GF-D8 (cell line): ENCODE measurements around the gene CCT8L2.
"Not testable (repeated sequence)": the region's sequence is repeated elsewhere in the genome, so short reads cannot be mapped to it uniquely, and the experiment has no call there.

Experiments used
- DNase-seq: peaks from one replicate; lab custom pipeline; 2025; lab: John Stamatoyannopoulos, UW

CCT8L2 gene

DNA sequence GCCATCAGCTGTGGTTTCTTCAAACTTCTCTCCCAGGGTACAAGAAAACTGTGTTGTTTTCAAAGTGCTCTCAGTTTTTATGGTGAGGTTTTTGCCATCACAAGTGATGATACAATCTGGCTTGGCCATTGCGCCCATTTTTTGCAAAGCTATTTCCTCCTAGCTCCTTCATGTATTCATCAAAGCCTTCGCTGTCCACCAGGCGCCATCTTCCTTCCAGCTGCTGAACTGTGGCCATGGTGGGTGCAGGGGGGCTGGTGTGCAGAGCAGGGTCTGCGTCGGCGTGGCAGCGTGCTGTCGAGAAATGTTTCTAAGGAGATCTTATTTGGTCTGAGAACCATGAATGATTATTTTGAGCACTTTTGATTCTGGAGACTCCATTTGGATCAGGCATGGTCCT is 2.6 kb upstream of the CCT8L2 start:
- not testable (repeated sequence) for DNase-seq

DNA sequence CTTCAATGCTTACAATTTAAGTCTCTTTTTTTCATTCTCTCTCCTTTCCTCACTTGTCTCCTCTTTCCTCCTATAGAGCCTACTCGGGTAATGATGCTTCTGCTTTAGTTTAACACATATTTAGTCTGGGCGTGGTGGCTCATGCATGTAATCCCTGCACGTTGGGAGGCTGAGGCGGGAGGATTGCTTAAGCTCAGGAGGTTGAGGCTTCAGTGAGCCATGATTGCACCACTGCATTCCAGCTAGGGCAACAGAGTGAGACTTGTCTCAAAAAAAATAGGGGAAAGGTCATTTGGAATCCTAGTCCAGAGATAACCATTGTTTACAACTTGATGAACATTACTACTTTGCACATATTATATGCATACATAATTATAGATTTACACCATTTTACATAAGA is 1.4 kb upstream of the CCT8L2 start:
- no peak for DNase-seq

DNA sequence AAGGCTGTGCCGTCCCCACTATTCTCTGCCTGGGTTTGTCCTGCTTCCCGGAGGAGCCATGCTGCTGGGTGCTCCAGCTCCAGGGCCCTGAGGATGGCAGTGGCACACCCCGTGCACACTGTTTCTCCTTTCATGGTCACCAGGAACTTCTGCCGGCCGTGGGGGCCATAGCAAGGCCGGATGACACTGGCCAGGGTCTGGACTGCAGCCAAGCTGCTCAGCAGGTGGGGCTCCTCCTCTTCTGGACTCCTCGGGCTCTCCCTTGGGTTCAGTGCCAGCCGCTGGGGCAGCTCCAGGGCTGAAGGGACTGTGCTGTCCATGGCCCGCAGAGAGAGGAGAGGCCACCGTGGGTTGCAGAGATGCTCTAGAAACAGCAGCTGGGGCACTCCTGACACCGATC is 379 bp downstream of the CCT8L2 start:
- DNase-seq, result not testable (repeated sequence)

DNA sequence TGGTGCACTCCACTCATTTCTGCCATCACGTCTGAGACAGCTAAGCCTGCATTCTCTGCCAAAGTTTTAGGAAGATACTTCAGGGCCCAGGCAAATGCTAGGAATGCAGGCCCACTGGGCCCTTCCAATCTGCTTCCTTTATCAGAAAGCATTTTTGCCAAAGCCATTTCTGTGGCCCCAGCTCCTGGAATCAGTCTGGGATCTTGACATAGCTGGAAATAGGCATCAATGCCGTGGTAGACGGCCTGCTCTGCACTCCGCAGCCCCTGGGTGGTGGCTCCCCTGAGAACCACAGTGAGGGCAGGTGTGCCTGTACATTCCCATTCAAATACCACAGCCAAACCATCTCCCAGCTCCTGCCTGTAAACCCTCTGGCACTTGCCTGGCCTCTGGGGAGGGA is 1.5 kb downstream of the CCT8L2 start:
- DNase-seq, result not testable (repeated sequence)

DNA sequence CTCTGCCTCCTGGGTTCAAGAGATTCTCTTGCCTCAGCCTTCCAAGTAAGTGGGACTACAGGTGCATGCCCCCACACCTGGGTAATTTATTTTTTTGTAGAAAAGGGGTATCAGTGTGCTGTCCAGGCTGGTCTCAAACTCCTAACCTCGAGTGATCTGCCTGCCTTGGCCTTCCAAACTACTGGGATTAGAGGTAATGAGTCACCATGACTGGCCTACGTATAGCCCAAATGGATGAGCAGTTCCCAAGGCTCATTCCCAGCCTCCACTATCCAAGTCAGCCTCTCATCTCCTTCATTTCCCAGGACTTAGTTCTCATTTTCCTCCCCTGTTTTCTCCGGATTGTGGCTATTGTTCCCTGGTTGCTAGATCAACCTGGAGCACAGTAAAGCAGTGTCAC is 5.6 kb downstream of the CCT8L2 start:
- DNase-seq, result no peak

DNA sequence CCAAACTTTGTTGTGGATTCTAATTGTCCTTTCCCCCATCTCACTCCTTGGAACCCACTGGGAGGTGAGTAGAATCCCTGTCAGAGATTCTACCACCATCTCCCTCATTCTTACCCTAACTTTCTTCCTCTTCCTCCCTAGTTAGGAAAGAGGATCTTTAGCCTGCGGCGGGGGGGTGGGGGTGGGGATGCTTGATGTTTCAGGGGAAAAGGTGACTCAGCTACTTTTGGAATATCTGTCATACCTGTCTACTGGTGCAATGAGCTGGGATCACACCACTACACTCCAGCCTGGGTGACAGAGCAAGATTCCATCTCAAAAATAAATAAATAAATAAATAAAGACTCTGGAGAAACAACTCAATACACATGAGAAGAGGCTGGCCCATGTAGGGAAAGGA is 6.4 kb downstream of the CCT8L2 start:
- no peak for DNase-seq

DNA sequence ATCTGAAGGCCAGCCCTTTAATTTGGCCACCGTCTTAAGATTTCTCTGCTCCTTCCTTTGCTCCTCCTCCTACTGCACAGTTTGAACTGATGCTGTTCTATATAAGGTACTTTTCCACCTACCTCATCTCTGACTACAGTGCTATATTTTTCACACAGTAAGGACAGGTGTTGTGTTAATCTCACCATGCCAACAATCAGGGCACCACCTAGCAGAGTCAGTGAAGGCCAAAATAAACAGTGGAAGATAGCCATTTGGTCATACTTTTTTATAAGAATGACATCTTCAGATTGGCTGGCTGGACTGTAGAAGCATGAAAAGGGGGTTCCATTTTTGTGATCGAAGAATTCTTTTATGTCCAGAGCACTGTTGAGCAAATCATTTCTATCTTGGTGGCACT is 11.7 kb downstream of the CCT8L2 start:
- DNase-seq, result not testable (repeated sequence)

DNA sequence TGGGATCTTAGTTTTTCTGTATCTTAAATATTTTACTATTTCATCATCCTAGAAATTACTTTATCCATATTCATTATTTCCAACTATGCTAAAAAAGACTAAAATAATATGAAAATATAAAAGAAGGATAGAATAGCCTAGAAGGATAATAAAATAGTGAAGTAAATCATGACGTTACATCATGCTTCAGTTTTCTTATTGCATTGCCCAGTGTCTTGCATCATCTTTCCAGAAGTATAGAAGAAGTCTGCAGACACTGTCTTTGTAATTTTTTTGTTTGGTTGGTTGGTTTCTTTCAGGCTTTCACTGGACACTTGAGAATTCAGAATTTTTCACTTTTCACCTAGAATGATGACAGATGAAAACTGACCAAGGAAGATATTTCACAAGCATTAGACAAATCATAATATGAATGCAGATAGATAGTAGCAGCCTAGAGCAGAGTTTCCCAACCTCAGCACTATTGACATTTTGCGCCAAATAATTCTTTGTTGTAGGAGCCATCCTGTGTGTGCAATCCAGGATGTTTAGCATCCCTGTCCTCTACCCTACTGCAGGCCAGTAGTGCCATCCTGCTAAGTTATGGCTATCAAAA is 23.3 kb downstream of the CCT8L2 start:
- not testable (repeated sequence) for DNase-seq

DNA sequence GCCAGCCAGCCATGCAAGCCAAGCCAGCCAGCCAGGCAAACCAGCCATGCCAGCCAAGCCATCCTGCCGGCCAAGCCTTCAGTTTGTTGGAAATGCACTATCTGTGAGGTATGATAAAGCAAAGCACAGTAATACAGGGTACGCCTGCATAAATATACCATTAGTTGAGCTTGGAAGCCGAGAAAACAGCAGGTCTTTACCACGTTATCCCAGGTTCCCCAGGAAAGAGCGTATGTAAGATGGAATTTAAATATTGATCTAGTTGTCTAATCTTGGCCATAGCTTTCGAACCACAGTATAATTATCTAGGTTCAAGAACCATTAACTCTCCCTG is 24.2 kb downstream of the CCT8L2 start:
- no peak for DNase-seq

DNA sequence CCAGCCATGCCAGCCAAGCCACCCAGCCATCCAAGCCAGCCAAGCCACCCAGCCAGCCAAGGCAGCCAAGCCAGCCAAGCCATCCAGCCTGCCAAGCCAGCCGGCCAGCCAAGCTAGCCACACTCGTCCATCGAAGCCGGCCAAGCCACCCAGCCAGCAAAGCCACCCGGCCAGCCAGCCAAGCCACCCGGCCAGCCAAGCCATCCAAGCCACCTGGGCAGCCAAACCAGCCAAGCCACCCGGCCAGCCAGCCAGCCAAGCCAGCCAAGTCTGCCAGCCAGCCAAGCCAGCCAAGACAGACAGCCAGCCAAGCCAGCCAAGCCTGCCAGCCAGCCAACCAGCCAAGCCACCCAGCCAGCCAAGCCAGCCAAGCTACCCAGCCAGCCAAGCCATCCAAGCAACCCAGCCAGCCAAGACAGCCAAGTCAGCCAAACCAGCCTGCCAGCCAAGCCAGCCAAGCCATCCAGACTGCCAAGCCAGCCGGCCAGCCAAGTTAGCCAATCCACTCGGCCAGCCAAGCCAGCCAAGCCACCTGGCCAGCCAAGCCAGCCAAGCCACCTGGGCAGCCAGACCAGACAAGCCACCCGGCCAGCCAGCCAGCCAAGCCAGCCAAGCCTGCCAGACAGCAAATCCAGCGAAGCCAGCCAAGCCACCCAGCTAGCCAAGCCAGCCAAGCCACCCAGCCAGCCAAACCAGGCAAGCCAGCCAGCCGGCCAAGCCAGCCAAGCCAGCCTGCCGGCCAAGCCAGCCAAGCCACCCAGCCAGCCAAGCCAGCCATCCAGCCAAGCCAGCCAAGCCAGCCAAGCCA is 24.8 kb downstream of the CCT8L2 start:
- DNase-seq, result not testable (repeated sequence)

DNA sequence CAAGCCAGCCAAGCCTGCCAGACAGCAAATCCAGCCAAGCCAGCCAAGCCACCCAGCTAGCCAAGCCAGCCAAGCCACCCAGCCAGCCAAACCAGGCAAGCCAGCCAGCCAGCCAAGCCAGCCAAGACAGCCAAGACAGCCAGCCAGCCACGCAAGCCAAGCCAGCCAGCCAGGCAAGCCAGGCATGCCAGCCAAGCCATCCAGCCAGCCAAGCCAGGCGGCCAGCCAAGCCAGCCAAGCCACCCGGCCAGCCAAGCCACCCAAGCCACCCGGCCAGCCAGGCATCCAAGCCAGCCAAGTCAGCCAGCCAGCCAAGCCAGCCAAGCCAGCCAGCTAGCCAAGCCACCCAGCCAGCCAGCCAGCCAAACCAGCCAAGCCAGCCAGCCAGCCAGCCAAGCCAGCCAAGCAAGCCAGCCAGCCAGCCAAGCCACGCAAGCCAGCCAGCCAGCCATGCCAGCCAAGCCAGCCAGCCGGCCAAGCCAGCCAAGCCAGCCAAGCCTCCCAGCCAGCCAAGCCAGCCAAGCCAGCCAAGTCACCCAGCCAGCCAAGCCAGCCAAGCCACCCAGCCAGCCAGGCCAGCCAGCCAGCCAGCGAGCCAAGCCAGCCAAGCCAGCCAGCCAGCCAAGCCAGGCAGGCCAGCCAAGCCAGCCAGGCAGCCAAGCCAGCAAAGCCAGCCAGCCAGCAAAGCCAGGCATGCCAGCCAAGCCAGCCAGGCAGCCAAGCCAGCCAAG is 26.0 kb downstream of the CCT8L2 start:
- not testable (repeated sequence) for DNase-seq

DNA sequence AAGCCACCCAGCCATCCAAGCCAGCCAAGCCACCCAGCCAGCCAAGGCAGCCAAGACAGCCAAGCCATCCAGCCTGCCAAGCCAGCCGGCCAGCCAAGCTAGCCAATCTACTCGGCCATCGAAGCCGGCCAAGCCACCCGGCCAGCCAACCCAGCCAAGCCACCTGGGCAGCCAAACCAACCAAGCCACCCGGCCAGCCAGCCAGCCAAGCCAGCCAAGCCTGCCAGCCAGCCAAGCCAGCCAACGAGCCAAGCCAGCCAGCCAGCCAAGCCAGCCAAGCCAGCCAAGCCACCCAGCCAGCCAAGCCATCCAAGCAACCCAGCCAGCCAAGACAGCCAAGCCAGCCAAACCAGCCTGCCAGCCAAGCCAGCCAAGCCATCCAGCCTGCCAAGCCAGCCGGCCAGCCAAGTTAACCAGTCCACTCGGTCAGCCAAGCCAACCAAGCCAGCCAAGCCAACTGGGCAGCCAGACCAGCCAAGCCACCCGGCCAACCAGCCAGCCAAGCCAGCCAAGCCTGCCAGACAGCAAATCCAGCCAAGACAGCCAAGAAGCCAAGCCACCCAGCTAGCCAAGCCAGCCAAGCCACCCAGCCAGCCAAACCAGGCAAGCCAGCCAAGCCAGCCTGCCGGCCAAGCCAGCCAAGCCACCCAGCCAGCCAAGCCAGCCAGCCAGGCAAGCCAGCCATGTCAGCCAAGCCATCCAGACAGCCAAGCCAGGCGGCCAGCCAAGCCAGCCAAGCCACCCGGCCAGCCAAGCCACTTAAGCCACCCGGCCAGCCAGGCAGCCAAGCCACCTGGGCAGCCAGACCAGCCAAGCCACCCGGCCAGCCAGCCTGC is 26.8 kb downstream of the CCT8L2 start:
- not testable (repeated sequence) for DNase-seq

DNA sequence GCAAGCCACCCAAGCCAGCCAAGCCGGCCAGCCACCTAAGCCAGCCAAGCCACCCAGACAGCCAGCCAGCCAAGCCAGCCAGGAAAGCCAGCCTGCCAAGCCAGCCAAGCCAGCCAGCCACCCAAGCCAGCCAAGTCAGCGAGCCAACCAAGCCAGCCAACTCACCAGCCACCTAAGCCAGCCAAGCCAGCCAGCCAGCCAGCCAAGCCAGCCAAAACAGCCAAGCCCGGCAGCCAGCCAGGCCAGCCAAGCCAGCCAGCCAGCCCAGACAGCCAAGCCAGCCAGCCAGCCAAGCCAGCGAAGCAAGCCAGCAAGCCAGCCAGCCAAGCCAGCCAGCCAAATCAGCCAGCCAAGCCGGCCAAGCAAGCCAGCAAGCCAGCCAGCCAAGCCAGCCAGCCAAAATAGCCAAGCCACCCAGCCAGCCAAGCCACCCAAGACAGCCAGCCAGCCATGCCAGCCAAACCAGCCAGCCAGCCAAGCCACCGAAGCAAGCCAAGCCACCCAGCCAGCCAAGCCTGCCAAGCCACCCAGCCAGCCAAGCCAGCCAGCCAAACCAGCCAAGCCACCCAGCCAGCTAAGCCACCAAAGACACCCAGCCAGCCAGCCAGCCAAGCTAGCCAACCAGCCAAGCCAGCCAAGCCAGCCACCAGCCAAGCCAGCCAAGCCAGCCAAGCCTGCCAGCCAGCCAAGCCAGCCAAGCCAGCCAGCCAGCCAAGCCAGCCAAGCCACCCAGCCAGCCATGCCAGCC is 27.6 kb downstream of the CCT8L2 start:
- DNase-seq, result not testable (repeated sequence)

DNA sequence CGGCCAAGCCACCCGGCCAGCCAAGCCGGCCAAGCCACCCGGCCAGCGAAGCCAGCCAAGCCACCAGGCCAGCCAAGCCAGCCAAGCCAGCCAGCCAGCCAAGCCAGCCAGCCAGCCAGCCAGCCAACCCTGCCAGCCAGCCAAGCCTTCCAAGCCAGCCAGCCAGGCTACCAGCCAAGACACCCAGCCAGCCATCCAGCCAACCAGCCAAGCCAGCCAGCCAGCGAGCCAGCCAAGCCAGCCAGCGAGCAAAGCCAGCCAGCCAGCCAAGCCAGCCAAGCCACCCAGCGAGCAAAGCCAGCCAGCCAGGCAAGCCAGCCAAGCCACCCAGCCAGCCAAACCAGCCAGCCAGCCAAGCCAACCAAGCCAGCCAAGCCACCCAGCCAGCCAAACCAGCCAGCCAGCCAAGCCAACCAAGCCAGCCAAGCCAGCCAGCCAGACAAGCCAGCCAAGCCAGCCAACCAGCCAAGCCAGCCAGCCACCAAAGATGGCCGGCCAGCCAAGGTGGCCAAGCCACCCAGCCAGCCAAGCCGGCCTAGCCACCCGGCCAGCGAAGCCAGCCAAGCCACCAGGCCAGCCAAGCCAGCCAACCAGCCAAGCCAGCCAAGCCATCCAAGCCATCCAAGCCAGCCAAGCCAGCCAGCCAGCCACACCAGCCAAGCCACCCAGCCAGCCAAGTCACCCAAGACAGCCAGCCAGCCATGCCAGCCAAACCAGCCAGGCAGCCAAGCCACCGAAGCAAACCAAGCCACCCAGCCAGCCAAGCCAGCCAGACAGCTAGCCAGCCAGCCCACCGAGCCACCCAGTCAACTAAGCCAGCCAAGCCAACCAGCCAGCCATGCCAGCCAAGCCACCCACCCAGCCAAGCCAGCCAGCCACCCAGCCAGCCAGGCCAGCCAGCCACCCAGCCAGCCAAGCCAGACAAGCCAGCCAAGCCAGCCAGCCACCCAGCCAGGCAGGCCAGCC is 28.8 kb downstream of the CCT8L2 start:
- DNase-seq, result no peak

DNA sequence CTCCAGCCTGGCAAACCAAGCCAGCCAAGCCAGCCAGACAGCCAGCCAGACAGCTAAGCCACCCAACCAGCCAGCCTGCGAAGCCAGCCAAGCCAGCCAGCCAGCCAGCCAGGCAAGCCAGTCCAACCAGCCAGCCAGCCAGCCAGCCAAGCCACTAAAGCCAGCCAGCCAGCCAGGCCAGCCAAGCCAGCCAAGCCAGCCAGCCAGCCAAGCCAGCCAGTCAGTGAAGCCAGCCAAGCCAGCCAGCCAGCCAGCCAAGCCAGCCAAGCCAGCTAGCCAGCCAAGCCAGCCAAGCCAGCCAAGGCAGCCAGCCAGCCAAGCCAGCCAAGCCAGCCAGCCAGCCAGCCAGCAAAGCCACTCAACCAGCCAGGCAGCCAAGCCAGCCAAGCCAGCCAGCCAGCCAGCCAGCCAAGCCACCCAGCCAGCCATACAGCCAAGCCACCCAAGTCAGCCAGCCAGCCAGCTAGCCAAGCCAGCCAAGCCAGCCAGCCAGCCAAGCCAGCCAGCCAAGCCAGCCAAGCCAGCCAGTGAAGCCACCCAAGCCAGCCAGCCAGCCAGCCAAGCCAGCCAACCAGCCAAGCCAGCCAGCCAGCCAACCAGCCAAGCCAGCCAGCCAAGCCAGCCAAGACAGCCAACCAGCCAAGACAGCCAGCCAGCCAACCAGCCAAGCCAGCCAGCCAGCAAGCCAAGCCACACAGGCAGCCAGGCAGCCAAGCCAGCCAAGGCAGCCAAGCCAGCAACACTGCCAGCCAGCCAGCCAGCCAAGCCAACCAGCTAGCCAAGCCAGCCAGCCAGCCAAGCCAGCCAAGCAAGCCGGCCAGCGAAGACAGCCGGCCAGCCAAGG is 29.7 kb downstream of the CCT8L2 start:
- DNase-seq, result no peak

DNA sequence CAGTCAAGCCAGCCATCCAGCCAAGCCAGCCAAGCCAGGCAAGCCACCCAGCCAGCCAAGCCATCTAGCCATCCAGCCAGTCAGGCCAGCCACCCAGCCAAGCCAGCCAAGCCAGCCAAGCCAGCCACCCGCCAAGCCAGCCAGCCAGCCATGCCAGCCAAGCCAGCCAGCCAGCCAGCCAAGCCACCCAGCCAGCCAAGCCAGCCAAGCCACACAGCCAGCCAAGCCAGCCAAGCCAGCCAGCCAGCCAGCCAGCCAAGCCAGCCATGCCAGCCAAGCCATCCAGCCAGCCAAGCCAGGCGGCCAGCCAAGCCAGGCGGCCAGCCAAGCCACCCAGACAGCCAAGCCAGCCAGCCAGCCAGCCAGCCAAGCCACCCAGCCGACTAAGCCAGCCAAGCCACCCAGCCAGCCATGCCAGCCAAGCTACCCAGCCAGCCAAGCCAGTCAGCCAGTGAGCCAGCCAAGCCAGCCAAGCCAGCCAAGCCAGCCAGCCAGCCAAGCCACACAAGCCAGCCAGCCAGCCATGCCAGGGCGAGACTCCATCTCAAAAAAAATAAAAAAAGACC is 31.4 kb downstream of the CCT8L2 start:
- not testable (repeated sequence) for DNase-seq

DNA sequence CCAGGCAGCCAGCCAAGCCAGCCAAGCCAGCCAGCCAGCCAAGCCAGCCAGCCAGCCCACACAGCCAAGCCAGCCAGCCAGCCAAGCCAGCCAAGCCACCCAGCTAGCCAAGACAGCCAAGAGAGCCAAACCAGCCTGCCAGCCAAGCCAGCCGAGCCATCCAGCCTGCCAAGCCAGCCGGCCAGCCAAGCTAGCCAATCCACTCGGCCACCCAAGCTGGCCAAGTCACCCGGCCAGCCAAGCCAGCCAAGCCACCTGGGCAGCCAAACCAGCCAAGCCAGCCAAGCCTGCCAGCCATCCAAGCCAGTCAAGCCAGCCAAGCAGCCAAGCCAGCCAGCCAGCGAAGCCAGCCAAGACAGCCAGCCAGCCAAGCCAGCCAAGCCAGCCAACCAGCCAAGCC is 32.0 kb downstream of the CCT8L2 start:
- not testable (repeated sequence) for DNase-seq

DNA sequence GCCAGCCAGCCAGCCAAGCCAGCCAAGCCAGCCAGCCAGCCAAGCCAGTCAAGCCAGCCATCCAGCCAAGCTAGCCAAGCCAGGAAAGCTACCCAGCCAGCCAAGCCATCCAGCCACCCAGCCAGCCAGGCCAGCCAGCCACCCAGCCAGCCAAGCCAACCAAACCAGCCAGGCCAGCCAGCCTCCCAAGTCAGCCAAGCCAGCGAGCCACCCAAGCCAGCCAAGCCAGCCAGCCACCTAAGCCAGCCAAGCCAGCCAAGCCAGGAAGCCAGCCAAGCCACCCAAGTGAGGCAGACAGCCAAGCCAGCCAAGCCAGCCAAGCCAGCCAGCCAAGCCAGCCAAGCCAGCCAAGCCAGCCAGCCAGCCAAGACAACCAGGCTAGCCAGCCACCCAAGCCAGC is 32.6 kb downstream of the CCT8L2 start:
- DNase-seq, result not testable (repeated sequence)
